Hematopoietic multipotent progenitor cell treated with erythropoietin and hydrocortisone succinate and interleukin-3 and kit ligand, for 15 days (in vitro differentiated cells): ENCODE measurements around the gene KRT7.
"Not testable (repeated sequence)": the region's sequence is repeated elsewhere in the genome, so short reads cannot be mapped to it uniquely, and the experiment has no call there.

Experiments used
- DNase-seq: peaks from one replicate; pipeline ENCODE4 v3.0.0-alpha.2; 2015; ENCODE audit warnings: low spot score

The KRT7 gene

DNA sequence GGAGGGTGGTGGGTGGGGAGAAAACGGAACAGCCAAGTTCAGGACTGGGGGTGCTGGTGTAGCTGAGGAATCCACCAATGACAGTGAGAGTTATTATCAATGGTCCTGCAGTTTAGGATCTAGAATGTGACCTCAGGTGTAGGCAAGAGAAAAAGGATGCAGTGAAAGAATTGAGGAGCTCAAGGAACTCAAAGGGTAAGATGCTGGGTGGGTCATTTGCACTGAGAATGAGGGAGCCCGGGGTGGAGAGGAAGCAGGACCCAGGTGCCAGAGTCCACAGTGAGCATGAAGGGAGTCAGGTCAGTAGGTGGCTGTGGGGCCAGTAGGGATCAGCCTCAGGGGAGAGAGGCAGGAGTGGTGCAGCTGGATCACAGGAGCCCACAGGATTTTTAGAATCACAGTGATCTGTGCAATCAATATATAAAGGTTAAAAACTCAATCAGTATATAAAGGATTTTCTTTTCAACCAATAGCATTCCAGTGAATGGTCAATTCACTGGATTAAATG is 3.2 kb upstream of the KRT7 start:
- no peak for DNase-seq

DNA sequence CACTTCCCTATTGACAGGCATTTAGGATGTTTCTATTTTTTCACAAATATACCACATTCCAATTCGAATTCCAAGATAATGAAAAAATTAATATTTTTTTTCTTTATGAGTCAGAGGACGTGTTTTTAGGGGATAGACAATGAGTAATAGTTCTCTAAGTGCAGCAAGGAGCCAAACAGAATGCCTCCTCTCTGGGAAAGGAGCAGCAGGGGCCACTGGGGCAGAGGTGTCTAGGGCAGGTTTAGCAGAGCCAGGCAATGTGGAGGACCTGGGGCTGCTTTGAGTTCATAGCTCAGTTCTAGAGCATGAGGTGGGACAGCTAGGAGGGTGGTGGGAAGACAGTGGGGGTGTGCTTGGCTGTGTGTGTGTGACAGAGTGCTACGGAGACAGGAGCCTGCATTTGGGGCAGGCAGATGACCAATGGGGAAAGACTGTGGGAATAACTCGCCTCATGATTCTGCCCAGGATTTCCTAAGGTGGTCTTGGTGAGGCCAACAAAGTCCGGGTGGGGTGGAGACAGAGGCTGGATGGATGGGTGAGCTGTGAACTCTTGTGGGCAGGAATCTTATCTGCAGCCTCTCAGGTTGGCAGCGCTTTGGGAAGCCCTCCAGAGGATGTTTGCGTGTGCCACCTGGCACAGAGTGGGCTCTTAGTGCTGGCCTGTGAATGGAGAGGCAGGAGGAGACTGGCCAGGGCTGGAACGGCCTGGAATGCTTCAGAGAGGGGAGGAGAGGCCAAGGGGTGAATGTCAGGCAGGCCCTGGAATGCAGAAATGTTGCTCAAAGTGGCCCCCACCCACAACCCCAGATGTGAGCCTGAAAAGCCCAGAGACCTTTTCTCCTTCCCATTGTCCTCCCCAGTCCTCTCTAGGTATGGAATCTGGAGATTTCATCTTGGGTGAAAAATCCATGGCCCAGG is 2.4 kb upstream of the KRT7 start:
- DNase-seq: no peak

DNA sequence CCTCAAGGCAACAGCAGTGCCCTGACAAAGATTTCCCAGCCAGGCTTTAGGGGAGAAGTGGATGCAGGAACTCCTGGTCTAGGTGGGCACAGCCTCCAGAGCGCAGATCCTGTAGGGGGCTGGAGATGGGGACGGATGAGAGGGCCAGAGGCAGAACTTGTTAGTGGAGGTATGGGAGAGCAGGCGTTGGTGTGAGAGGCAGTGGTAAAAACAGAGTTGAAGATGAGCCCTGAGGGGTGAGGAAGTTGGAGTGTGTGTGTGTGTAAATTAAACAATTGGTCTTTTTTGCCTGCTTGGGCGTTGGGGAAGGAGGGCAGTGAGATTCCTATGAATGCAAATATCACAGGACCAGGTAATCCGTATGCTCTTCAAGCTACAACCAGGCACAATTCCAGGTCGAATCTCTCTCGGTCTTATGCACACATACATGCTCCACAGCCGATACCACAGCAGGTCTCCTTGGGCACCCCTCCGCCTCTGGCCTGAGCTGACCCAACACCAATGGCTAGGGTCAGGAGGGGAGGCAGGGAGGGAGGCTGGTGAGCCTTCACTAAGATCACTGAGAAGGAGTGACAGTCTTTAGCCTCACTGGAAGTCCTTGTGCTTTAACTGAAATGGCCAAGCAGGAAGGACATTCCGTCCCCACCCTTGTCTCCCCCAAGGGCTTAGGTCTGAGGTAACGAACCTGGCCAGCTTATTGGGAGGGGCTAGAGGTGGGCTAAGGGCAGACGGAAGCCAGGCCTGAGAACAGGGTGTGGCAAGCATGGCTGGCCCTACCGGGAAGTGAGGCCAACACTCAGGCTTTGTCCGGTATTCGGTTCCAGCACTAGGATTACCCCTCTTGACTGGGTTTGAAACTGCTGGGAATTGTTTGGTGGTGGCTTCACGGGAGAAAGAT is 1.5 kb upstream of the KRT7 start:
- DNase-seq: no peak

DNA sequence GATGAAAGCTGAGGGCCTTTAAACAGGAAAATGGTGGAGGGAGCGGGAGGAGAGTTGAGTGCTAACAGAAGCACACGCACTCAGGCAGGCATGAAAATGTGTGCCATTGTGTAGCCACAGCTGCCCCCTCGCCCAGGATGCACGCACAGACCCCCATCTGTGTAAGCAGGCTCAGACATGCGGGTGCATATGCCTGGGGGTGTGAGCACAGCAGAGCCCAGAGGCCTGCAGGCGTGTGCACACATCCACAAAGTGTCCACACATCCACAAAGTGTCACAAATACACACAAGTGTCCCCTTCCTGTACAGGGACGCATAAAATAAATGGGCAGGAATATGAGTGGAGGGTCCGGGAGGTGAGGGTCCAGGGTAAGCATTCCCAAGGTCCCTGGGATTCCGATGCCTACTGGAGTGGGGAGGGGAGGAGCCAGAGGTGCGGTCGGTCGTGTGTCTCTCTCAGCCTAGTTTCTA is 805 bp upstream of the KRT7 start:
- DNase-seq: no peak

DNA sequence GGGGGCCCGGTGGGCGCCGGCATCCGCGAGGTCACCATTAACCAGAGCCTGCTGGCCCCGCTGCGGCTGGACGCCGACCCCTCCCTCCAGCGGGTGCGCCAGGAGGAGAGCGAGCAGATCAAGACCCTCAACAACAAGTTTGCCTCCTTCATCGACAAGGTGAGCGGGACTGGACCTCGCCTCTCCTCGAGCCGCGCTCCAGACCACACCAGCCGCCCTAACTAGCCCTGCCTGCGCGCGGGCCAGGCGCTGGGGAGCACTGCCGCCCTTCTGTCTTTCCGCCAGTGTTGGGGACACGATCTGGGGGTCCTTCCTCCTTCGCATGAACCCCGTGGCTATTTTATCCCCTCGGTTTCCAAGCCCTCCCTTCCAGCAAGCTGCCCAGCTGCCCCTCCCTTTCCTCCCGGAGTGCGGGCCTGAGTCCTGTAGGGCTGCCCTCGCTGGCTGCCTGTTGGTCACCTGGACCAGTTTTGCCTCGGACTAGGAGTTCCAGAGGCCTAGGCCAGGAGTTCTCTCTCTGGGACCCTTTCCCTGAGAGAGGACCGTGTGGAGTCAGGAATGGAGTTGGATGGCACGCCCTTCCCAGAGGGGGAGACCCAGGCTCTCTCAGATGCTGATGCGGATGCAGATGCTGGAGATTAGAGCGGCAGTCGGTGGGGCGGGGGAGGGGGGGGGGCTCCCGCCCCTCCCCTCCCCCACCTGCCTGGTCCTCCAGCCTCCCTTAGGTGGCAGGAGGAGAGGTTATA is 592 bp downstream of the KRT7 start:
- no peak for DNase-seq

DNA sequence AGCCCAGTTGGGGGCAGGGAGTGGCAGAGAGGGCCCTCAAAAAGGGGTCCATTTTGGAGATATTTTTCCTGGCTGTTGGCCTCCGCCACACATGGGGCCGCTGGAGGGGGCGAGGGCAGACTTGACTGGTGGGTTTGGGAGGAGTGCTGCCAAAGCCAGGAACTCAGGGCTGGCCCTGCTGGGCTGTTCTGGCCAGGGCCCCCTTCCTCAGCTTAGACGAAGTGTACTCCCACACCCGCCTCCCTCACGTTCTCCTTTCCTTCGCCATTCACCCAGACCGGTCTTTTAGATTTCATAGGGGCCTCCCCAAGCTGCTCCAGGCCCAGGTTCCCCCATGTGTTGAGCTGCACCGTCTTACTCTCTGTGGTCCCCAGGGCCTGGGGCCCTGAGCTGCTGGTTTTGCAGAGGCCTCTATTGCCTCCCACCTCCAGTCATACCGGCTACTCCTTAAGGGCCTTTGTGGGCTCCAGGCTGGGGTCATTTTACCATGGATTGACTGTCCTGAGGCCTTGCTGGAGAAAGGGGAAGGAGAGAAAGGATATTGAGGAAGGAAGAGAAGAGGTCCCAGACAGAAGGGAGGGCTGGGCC is 1.3 kb downstream of the KRT7 start:
- DNase-seq: no peak

DNA sequence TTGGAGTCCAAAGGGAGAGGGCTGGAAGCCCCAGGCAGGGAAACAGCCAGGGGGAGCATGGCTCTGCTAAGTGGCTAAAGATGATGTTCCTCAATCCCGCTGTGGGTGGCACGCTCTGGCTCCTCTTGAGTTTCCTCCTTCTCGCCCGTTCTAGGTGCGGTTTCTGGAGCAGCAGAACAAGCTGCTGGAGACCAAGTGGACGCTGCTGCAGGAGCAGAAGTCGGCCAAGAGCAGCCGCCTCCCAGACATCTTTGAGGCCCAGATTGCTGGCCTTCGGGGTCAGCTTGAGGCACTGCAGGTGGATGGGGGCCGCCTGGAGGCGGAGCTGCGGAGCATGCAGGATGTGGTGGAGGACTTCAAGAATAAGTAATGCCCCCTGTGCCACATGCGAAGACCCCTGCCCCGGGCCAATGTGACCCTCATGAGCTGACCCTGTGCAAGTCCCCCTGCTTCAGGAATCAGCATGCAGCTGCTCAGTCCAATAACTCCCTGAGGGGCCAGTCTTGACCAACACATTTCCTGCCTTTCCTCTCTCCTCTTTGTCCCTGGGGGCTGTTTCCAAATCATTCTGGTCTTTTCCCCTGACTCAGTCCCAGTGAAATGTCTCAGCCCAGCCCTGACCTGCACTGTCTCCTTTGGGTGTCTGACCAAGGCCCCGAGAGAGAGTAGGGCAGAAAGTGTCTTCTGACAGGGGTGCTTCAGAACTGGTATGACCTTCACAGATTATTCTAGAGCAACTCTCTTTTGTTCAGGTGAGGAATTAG is 2.1 kb downstream of the KRT7 start:
- DNase-seq: no peak

DNA sequence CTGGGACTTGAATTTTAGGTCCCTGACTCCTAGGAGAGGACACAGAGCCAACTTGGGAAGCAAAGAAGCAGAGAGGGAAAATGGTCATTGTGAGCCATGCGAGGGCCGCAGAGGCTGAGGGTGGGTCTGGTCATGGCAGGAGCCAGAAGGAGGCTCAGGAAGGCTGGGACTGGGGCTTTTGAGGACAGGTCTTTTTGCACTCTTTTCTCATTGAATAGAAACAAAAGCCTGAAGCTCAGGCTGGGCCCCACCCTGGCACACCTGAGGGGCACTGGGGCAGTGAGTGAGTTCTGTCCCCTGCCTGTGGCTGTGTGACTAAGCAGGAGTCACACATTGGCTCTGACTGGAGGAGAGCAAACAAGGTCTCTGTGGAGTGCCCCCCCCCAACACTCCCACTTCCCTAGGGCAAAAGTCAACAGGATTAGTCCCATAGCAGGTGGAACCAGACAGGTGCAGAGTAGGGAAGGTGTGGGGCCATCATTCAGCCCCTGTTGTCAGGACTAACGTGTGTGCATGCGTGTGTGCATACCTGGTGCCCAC is 2.8 kb downstream of the KRT7 start:
- DNase-seq: no peak

DNA sequence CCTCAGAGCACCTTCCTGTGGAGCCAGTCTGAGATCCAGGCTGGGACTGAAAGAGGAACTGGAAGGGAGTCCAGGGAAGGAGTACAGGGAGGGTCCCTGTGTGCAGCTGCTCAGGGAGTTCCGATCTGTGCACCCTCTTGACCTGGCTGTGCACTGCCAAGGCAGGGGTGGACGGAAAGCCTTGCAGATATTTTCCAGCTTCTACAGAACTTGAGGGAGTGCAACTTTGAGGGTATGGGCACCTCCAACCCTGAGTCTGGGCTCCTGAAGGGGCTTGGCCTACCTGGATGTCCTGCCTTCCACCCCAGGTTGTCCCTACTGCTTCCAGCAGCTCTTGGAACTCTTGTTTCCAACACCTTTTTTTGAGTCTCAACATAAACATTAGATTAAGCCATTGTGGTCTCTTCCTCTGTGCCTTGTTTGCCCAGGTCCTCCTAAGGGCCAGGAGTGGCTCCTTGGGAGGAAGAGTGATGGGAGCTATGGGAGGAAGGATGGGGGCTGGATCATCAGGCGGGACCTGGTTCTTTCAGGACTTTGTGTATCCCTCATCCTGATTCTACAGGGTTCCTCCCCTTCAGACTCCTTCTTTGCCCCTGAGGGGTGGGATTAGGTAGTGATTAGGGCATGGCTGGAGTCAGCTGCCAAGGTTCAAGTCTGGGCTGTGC is 3.5 kb downstream of the KRT7 start:
- no peak for DNase-seq

DNA sequence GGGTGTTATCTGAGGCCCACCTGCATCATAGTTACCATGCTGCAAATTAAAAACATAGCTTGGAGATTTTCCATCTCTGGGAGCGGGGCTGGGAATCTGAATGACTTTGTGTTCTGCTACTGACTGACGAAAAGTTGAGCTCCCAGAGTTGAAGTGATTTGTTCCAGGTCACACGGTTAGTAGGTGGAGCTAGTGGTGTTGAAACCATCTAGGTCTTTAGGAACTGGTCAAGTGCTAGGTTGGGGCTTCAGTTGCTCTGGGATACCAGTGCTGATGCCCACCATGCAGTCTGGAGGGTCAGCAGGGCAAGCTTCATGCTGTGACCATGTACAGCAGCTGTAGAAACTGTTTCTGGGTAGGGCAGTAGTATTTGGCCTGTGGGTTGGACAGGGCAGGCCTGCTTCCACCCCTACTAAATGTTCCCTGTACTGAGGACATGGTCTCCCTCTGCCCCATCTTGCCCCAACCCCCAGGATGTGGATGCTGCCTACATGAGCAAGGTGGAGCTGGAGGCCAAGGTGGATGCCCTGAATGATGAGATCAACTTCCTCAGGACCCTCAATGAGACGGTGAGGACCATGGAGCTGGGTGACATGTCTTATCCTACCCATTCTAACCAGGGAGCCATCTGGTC is 5.3 kb downstream of the KRT7 start:
- no peak for DNase-seq

DNA sequence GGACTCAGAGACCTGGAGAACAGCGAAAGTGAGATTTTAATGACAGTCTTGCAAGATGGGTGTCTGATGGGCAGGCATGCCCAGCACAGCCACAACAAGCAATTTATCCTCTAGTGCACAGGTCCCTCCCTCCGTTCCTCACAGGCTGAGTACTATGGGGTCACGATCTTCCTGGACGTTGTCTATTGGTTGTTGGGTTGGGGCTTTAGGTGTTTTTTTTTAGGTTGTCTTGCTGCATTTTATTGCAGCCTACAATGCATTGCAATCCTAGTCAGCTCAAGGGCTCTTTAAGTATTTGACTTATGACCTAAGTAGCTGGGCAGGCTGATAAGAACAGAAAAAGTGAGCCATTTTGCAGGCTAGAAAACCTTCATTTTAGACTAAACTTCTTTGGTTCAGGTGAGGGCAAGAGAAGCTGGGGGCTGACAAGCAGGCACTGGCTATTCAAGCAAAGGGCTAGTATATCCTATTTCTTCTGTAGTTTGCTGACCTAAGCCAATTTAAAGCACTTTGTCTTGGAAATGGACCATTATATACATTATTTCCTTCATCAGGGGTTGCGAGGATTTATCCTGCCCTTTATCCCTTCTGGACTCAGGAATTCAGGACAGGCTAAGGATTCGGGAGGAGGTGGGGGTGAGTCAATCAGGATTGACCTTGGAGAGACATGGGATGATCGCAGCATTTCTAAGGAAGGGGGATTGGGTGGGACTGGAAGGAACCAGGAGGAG is 6.0 kb downstream of the KRT7 start:
- DNase-seq: no peak

DNA sequence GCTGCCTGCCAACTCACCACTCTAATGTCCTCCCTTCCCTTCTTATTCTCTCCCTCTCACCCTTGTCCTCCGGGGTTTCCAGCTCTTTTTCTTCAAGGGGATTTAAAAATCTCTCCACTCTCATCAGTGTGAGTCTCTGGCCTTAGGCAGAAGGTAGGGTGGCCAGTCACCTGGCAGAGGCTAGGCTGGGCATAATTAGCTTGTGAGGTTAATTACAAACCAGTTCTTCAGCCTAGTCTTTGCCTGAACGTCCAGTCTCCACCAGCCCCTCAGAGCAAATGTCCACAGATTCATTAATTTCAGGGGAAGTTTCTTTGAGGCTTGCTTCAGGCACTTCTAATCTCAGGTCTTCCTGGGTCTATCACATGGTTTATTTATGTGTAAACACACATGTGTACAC is 6.7 kb downstream of the KRT7 start:
- DNase-seq: no peak

DNA sequence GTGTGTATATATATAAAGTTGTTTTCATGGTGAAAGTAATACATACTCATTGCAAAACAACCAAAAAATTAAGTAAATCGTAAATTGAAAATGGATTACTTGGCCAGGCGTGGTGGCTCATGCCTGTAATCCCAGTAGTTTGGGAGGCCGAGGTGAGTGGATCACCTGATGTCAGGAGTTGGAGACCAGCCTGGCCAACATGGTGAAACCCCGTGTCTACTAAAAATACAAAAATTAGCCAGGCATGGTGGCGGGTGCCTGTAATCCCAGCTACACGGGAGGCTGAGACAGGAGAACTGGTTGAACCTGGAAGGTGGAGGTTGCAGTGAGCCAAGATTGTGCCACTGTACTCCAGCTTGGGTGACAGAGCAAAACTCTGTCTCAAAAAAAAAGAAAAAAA is 7.2 kb downstream of the KRT7 start:
- not testable (repeated sequence) for DNase-seq

DNA sequence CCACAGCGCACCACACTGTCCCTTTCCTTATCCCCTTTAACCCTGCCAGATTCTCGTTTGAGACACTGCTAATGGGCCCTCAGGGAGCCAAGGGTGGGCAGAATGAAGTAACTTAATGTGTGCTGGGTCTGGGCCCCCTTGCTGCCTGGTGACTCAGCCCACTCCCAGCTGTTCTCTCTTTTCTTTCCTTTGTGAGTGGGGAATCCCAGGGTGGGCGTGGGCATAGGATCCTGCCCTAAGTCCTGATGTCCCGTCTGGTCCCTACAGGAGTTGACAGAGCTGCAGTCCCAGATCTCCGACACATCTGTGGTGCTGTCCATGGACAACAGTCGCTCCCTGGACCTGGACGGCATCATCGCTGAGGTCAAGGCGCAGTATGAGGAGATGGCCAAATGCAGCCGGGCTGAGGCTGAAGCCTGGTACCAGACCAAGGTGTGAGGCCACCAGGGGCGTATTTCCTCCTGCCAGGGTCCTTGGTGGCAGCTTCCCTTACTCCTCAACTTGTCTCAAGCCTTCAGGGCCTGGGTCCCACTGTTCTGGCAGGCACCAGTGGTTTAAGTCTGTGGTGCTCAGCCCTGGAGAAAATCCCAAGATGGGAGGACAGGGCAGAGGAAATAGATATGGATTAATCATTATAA is 8.3 kb downstream of the KRT7 start:
- DNase-seq: no peak

DNA sequence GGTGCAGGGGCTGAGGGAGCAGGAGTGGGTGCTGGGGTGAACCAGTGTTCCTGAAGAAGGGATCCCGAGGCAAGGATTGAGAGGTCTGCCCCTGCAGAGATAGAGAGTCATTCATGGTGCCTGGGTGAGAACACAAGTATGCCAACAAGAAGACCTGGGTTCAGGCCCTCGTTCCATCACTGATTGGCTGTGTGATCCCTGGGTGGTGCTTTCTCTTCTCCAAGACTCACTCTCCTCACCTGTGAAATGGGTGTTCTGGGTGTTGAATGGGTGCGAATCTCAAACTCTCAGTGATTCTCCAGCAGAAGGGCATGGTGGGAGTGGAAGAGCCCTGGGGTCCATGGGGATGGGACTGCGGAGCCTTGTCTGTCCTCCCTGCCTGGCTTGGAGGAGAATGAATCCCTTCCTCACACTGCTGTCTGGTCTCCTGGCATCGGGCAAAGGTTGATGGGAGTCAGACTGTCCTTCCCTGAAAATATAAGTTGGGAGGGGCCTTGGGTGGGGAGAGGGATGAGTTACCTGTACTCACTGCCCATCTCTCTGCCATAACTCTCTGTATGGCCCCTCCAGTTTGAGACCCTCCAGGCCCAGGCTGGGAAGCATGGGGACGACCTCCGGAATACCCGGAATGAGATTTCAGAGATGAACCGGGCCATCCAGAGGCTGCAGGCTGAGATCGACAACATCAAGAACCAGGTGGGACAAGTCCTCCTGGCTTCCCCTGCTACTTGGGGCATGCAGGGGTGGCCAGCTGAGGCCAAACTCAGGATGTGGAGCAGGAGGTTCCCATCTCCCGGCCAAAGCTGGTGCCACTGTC is 9.6 kb downstream of the KRT7 start:
- no peak for DNase-seq

DNA sequence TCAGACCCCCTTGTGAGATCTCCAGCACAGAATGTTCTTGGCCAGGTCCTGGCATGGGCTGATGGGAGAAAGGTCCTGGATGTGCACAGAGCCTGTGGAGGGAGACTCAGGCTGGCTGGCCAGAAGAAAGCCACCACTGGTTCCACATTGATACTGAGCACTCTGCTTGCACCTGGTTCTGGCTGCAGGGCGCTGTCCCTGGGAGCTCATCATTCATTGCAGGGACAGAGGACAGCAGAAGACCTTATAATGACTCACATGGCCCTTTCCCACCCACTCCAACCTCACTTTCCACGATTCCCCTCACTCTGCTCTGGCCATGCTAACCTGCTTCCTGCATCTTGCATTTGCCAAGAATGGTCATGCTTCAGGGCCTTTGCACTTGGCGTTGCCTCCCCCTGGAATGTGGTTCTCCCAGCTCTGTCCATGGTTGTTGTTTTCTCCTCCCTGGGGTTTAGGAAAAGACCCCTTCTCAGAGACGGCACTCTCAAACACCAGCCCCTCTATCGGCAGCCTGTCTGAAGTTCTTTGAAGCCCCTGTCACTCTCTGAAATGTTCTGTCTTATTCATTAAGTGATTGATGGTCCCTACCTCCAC is 10.3 kb downstream of the KRT7 start:
- DNase-seq: no peak
